TTC549 (cell line): ENCODE measurements around the gene CDC42EP3.

Source experiments
- FAIRE-seq: peaks from 2 replicates; lab custom pipeline; 2012; peaks lifted over from hg19 to GRCh38; lab: Jason Lieb, UNC

CDC42EP3 gene

DNA sequence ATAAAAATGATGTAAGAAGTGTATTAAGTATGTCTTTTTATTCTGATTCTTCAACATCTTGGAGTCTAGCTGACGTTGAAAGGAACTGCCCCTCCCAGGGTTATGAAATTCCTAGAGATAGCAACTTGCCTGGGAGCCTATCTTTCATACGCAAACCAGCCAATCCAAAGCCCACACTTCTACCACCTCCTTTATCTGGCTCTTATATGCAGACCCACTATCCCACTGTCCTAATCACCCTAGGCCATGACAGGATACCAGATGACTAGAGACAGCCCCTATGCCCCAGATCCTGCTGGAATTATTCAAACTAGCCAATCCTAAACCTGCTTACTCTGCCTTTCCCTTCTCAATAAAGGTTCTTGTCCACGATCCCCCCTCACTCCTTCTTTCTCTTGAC lies 11.8 kb upstream of the CDC42EP3 start:
- FAIRE-seq, result no peak

DNA sequence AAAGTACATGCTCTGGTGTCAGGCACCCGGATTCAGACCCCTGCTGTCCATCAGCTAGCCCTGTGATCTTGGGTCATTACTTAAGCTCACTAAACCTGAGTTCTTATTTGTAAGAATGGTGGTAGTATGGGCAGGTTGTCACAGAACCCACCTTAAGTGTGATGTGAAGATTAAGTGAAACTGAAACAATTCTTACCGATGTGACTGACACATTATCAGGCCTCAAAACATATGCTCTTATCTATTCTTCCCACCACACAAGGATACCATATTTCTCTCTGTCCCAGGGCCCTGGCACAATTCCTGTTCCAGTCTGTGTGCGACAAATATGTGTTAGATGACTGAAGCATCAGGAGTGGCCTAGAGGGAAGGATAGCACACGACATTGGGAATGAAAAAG lies 11.0 kb upstream of the CDC42EP3 start:
- no peak for FAIRE-seq

DNA sequence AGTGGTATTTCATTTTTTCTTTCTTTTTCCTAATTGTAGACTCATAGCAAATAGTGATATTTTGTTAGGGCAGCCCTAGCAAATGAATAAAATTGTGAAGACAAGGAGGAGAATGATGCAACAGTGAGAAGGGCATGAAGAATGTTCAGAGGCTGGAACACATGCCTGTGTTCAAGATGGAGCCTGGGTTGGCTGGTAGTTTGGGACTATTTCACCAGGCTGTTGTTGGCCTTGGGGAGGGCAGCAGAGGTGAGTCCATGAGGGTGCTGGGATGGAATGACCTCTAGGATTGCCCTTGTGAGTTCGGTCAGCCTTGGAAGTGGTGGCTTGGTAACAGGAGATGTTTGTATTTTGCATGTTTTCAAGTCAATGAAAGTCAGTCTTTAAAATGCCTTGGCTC lies 10.1 kb upstream of the CDC42EP3 start:
- no peak for FAIRE-seq

- FAIRE-seq, result no peak
Observed at GRCh38 chr2:37679072-37679695, 7.7 kb upstream of the CDC42EP3 start.

- FAIRE-seq, result no peak
Observed at GRCh38 chr2:37676274-37676673, 4.8 kb upstream of the CDC42EP3 start.

- FAIRE-seq, result no peak
Observed at GRCh38 chr2:37674946-37675345, 3.5 kb upstream of the CDC42EP3 start.

DNA sequence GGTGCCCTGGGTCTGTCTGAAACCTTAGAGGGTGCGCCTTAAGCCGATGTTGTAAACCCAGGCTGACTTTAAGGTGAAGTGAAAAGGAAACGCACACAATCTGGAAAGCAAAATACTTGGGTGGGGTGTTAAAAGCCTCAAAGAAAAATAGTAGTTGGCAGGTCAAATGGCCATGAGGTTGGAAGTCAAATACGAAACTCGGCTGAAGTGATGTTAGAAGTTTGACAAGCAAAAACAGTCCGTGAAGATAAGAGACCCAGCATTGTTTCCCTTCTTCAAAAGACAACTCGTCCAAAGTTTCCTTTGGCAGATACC lies 1.4 kb upstream of the CDC42EP3 start:
- no peak for FAIRE-seq

GRCh38 chr2:37672104-37672869 lies 845 bp upstream of the CDC42EP3 start:
- FAIRE-seq, result no peak

- FAIRE-seq, result no peak
Observed at GRCh38 chr2:37671816-37672103, 318 bp upstream of the CDC42EP3 start.

GRCh38 chr2:37670378-37671008 lies 949 bp downstream of the CDC42EP3 start:
- FAIRE-seq, result no peak

DNA sequence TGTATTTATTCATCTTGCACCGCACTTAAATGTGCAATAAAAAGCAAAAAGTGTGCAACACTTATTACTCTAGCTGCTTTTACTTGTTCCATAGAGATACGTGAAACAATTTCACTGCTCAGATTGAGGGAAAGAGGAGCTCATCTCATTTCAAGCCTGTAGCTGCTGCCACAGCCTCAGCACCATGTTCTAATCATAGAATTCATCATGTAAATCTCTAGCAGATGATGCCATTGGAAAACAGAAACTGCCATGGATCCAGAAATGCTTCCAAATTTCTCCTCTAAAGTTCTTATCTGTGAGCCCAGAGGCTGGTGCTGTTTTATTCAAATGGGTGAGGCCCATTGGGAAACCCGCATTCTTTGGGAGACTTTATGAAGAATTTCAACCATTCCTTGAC lies 2.0 kb downstream of the CDC42EP3 start:
- no peak for FAIRE-seq

- FAIRE-seq, result no peak
Observed at GRCh38 chr2:37667704-37668103, 3.7 kb downstream of the CDC42EP3 start.

GRCh38 chr2:37666772-37667171 lies 4.7 kb downstream of the CDC42EP3 start:
- no peak for FAIRE-seq

GRCh38 chr2:37665604-37666362 lies 5.7 kb downstream of the CDC42EP3 start:
- FAIRE-seq, result no peak

DNA sequence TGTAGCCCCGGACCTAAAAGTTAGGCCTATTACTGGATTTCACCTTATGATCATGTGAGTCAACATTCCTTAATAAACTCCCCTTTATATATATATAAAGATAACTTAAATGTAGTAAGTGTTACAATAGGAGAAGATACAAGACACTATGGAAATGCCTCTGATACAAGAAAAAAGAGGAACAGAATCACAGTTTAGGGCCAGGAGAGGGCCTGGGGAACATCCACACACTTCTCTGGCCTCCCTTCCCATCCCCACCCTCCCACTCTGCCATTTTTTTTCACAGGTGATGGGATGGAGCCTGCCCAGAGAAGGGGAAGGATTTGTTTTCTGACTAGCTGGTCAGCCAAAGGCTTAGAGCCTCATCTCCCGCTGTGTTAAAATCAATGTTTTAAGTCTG lies 6.4 kb downstream of the CDC42EP3 start:
- FAIRE-seq, result no peak

GRCh38 chr2:37664231-37664643 lies 7.2 kb downstream of the CDC42EP3 start:
- no peak for FAIRE-seq

DNA sequence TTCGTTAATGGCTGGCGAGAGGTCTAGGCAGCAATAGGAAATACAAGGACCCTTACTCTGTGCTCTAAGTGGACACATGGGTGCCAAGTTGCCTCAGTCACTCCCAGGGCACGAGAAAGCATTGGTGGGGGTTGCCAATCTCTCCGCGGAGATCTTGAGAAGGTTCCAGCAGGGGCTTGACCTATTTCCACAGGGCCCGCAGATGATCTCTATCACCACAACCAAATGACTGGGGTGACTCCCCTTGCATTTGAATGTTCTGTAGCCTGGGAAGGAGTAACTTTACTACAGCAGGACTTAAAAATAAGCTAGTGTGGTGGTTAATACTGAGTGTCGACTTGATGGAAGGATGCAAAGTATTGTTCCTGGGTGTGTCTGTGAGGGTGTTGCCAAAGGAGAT lies 8.1 kb downstream of the CDC42EP3 start:
- FAIRE-seq, result no peak

- FAIRE-seq, result no peak
Observed at GRCh38 chr2:37659723-37660122, 11.7 kb downstream of the CDC42EP3 start.

DNA sequence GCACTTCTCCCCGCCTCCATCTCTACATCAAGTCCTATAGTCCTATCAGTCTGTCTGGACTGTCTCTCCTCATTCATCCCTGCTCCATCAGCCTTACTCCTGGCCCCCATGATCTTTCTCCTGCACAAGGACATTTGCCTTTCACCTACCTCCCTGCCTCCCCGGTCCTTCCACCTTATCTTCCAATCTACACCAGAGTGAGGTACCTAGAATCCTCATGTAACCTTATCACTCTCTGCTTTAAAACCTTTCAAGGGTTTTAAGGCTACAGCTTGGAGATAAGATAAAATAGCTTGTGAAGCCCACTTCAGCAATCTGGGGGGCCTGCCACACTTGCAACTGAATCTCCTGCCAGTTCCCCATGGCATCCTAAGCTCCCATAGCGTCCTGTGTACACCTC lies 12.8 kb downstream of the CDC42EP3 start:
- no peak for FAIRE-seq

DNA sequence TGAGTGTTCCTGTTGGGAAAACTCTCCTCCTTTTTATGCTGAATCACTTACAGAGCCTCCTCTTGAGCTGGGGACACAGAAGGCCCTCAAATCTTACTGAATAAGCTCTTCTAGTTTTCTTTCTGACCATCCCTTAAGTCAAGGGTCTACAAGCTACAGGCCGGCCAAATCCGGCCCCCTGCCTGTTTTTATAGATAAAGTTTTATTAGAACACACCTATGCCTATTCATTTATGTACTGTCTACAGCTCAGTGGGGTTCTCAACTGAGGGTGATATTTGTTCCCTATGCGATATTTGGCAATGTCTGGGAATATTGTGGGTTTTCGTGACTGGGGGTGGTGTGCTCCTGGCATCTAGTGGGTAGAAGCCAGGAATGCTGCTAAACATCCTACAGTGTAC lies 14.0 kb downstream of the CDC42EP3 start:
- no peak for FAIRE-seq

- FAIRE-seq, result no peak
Observed at GRCh38 chr2:37656512-37657423, 14.7 kb downstream of the CDC42EP3 start.
